Muscle layer of colon (tissue), 2 donors: Measurements from ENCODE around the gene C10orf67.
"Not testable (repeated sequence)": the region's sequence is repeated elsewhere in the genome, so short reads cannot be mapped to it uniquely, and the experiment has no call there.

Experiments used
- H3K27ac ChIP-seq: one replicate; pipeline ENCODE4 v1.7.0; 2013; ENCODE audit warnings: low read depth, mild to moderate bottlenecking, low read length, moderate library complexity
- H3K27me3 ChIP-seq, 2 donors: one replicate each; pipeline ENCODE4 v1.7.0; 2013; ENCODE audit warnings: low read length in 2 of 2, mild to moderate bottlenecking in 2 of 2; ENCODE audit not compliant: insufficient read depth in 2 of 2, control insufficient read depth in 1 of 2
- H3K36me3 ChIP-seq: one replicate; pipeline ENCODE4 v1.7.0; 2013; ENCODE audit warnings: mild to moderate bottlenecking, low read length; ENCODE audit not compliant: insufficient read depth
- H3K4me1 ChIP-seq: one replicate; pipeline ENCODE4 v1.7.0; 2013; ENCODE audit warnings: mild to moderate bottlenecking, low read length; ENCODE audit not compliant: insufficient read depth
- H3K4me3 ChIP-seq, 2 donors: one replicate each; pipeline ENCODE4 v1.7.0; 2013; ENCODE audit warnings: low read length in 2 of 2, low read depth in 1 of 2, mild to moderate bottlenecking in 1 of 2, moderate library complexity in 1 of 2
- H3K9ac ChIP-seq: one replicate; pipeline ENCODE4 v1.7.0; 2013; ENCODE audit warnings: low read length
- H3K9me3 ChIP-seq: one replicate; pipeline ENCODE4 v1.7.0; 2013; ENCODE audit warnings: mild to moderate bottlenecking, low read length
- donor health status: abdominal sarcoma.
- donor health status: Adenocarcinoma of cecum.

Gene C10orf67

DNA sequence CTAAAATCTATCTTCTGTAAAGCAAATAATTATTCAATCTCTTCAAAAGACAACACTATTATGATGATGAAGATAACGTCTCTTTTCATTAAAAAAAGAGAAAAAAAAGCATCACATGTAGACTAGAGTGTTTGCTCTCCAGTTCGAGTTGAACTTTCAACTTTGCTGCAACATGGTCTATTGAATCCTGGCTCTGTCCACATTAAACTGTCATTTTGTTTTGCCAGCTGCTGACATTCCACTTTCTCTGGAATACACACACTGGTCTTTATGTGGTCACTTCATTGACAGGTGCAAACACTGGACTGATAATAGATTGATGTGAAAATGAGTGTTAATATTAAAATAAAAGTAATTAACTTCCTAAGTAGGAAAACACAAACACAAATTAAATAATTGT lies 90.8 kb downstream of the C10orf67 start:
- Histone ChIP-seq H3K27me3 (no peaks in the 10 kb centered on the region), H3K27ac (no peak overlapping the region), H3K9me3 (no peaks in the 10 kb centered on the region), H3K36me3 (no peaks in the 10 kb centered on the region), H3K9ac (no peak overlapping the region), H3K4me1 (no peaks in the 10 kb centered on the region), H3K4me3 (no peak overlapping the region)

GRCh38 chr10:23252859-23253258 lies 91.7 kb downstream of the C10orf67 start:
- not testable (repeated sequence) for H3K36me3 ChIP-seq, H3K4me3 ChIP-seq, H3K9me3 ChIP-seq, H3K9ac ChIP-seq, H3K27me3 ChIP-seq, H3K27ac ChIP-seq, H3K4me1 ChIP-seq

DNA sequence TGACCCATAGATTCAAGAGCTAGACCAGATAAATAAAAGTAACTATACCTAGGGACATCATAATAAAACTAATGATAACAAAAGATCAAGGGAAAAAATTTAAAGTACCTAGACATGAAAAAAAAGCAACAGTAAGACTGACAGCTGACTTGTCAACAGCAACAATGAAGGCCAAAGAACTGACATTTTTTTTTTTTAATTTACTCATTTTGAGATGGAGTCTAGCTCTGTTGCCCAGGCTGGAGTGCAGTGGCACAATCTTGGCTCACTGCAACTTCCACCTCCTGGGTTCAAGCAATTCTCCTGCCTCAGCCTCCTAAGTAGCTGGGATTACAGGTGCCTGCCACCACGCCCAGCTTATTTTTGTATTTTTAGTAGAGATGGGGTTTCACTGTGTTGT lies 102.8 kb downstream of the C10orf67 start:
- not testable (repeated sequence) for H3K27me3 ChIP-seq, H3K27ac ChIP-seq, H3K9ac ChIP-seq, H3K36me3 ChIP-seq, H3K4me3 ChIP-seq, H3K9me3 ChIP-seq, H3K4me1 ChIP-seq

DNA sequence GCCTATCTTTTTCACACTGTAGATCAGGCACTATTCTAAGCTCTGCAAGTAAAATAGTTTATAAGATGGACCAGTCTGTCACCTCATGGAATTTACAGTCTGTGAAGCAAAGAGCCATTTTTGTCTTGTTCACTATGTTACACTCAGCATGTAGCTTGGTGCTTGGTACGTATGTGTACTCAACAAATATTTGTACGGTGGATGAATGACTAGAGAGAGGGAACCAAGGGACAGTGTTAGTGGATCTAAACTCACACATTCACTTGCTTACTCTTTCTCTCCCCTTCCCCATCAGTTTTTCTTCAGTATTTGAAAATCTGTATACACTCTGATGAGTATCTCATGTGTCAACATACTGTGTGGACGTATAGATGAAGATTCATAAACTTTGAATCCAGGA lies 106.6 kb downstream of the C10orf67 start:
- Histone ChIP-seq H3K36me3 (no peaks in the 10 kb centered on the region), H3K4me1 (no peaks in the 10 kb centered on the region), H3K27ac (no peak overlapping the region), H3K9ac (no peak overlapping the region), H3K4me3 (no peak overlapping the region), H3K27me3 (no peaks in the 10 kb centered on the region), H3K9me3 (no peaks in the 10 kb centered on the region)

GRCh38 chr10:23230582-23230981 lies 114.0 kb downstream of the C10orf67 start:
- H3K4me1 ChIP-seq = no peaks in the 10 kb centered on the region
- H3K36me3 ChIP-seq = no peaks in the 10 kb centered on the region
- no peaks in the 10 kb centered on the region for H3K9me3 ChIP-seq
- H3K9ac ChIP-seq = no peak overlapping the region
- no peak overlapping the region for H3K4me3 ChIP-seq
- no peak overlapping the region for H3K27ac ChIP-seq
- H3K27me3 ChIP-seq = no peaks in the 10 kb centered on the region

- Histone ChIP-seq H3K9me3 (no peaks in the 10 kb centered on the region), H3K9ac (no peak overlapping the region), H3K4me1 (no peaks in the 10 kb centered on the region)
Measured at GRCh38 chr10:23217471-23217870, 127.1 kb downstream of the C10orf67 start.

DNA sequence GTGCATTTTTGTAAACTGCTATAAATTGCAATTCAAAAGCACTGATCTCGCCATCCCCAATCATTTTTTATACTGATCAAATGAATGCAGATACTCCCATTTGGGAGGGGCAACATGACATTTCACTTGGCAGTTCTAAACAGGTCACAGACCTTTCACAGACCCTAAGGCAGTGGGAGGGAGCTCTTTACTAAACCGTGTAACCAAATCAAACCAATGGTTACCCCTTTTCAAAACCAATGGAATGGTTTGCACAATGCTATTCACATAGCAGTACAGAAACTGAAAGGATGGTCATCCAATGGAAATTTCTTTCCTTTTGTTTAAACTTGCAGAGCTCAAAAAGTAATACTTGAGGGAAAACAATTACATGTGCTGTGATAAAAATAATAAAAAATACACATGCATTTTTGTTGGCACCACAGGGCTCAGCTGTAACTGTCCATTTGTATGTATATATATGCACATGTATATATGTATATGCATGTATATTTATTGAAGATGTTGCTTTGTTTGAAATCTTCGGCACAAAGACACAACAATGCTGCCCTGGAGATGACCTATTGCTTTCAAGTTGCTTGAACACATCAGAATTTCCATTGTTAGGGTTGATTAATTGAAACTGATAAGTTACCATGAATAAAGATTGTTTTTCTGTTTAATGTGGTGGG lies 138.5 kb downstream of the C10orf67 start:
- H3K4me1 ChIP-seq = no peaks in the 10 kb centered on the region
- peaks cover 0 to 16% of the 10 kb centered on the region in 2 donors for H3K27me3 ChIP-seq
- H3K27ac ChIP-seq = no peak overlapping the region
- no peaks in the 10 kb centered on the region for H3K9me3 ChIP-seq
- no peaks in the 10 kb centered on the region for H3K36me3 ChIP-seq
- no peak overlapping the region for H3K4me3 ChIP-seq
- no peak overlapping the region for H3K9ac ChIP-seq

More at GRCh38 chr10:23217471-23217870, 127.1 kb downstream of the C10orf67 start:
- Histone ChIP-seq H3K4me3 (no peak overlapping the region), H3K27ac (no peak overlapping the region), H3K36me3 (no peaks in the 10 kb centered on the region), H3K27me3 (no peaks in the 10 kb centered on the region)

DNA sequence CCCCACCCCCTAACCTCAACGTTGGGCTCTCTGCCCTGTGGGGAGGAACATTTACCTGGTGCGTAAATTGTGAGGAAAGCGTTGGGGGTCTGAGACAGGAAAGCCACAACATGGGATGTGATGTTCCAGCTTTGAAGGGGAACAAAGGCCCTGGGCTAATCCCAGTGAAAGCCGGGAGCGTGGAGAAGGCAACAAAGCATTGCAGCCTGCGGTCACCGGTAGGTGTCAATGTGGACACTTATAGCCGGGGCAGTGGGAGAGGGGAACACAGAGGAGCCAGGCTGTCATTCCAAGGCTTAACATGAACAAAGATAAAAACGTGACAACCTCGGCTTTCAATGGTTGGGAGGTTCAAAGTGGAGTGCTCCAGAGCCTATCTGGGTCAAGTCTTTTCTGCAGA lies 139.8 kb downstream of the C10orf67 start:
- Histone ChIP-seq H3K27me3 (peaks cover 6 to 16% of the 10 kb centered on the region in 2 donors), H3K27ac (no peak overlapping the region)

DNA sequence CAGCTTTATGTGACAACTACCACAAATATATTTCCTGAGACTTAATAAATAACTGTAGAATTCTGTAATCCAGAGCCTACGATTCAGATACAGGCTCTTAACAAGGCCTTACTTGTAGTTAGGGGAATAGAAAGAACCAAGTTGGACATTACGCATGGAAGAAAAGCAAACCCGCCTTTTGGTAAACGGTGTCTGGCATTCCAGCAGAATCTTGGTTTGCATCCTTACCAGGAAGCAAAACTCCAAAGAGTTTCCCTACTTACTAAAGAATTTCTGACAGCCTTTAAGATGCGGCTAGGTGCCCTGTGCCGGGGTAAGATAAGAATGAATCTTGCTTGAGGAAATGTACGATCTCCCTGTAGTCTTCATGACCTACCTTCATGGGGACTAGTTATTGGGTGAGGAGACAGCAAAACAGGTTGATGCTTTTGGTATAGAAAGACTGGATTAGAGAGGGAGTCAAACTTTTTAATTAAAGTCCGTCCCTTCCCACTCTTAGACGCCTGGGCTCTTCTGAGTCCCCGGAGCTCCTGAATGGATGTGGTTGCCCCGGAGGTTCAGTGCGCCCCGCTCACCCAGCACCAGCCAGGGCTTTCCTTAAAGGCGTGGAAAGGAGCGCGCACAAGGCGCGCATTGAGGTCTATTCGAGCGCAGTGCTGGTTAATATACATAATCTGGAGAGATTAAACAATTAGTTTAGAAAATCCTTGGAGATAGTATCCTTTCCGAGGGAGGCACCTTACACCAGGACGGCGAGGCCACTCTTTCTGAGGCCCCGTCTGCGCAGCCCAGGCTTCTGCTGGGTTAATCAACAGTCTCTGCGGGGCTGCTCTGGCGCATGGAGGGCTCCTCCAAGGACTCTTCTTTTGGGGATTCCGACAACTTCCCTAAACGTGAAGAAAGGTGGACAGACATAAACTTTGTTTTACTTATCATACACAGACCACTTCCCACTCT lies 140.9 kb downstream of the C10orf67 start:
- Histone ChIP-seq H3K36me3 (no peaks in the 10 kb centered on the region), H3K27me3 (peaks cover 15 to 16% of the 10 kb centered on the region in 2 donors)

More for the DNA sequence above, 139.8 kb downstream of the C10orf67 start:
- Histone ChIP-seq H3K9me3 (no peaks in the 10 kb centered on the region), H3K9ac (no peak overlapping the region), H3K4me1 (no peaks in the 10 kb centered on the region), H3K4me3 (no peak overlapping the region), H3K36me3 (no peaks in the 10 kb centered on the region)

DNA sequence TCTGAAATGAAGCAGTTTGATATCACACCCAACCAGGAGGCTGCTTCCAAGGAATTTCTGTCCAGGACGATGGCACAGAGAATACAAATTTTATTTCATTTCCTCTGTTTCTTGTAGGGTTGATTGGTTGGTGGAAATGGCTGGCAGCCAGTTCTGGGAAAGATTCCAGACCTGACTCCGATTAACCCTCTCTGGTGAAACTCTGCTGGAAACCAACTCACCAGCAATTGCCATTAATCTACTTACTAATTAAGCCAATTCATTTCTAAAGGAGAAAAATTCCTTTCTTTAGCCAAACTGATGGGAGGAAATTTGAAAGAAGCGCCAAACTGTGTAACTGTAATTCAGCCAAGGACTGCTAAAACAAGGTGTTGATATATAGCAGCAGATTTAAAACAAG lies 141.8 kb downstream of the C10orf67 start:
- peaks cover 16 to 17% of the 10 kb centered on the region in 2 donors for H3K27me3 ChIP-seq

More for the DNA sequence above, 140.9 kb downstream of the C10orf67 start:
- no peak overlapping the region for H3K9ac ChIP-seq
- no peak overlapping the region for H3K27ac ChIP-seq
- no peaks in the 10 kb centered on the region for H3K9me3 ChIP-seq
- no peaks in the 10 kb centered on the region for H3K4me1 ChIP-seq
- H3K4me3 ChIP-seq = no peak overlapping the region

GRCh38 chr10:23201837-23202236 lies 142.8 kb downstream of the C10orf67 start:
- peaks cover 16 to 25% of the 10 kb centered on the region in 2 donors for H3K27me3 ChIP-seq
- H3K27ac ChIP-seq = no peak overlapping the region
- H3K36me3 ChIP-seq = no peaks in the 10 kb centered on the region
- no peaks in the 10 kb centered on the region for H3K9me3 ChIP-seq
- no peaks in the 10 kb centered on the region for H3K4me1 ChIP-seq
- H3K9ac ChIP-seq = no peak overlapping the region
- no peak overlapping the region for H3K4me3 ChIP-seq

More for the DNA sequence above, 141.8 kb downstream of the C10orf67 start:
- H3K27ac ChIP-seq = no peak overlapping the region
- H3K9ac ChIP-seq = no peak overlapping the region
- no peaks in the 10 kb centered on the region for H3K9me3 ChIP-seq
- no peak overlapping the region for H3K4me3 ChIP-seq
- no peaks in the 10 kb centered on the region for H3K4me1 ChIP-seq
- no peaks in the 10 kb centered on the region for H3K36me3 ChIP-seq
